Measurements from ENCODE around the gene SUPT4H1.

Gene SUPT4H1

DNA sequence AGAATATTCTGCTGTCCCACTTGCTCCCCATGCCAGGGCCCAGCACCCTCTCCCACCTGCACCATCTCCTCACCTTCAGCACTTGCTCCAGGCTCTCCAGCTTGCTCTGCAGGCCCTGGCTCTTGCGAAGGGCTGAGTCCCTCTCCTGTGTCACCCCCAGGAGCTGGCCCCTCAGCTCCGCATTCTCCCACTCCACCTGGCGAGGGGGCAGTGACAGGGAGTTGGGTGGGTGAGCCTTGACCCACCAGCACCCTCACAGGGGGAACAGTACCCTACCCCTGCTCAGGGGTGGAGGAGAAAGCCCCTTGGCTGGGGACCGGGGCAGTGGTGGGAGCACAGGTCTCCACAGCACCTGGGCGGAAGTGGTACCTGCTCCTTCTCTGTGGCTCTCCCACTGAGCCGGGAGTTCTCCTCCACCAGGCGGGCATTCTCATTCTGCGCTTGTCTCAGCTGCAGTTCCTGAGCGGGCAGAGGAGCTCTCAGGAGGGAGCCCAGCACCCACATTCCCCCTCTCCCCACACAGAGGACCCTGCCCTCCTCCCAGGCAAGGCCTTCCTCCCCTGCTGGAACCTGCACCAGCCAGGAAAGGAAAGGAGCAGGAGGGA, 29.3 kb downstream of the SUPT4H1 start:
- TF ChIP-seq, protein P1, sequence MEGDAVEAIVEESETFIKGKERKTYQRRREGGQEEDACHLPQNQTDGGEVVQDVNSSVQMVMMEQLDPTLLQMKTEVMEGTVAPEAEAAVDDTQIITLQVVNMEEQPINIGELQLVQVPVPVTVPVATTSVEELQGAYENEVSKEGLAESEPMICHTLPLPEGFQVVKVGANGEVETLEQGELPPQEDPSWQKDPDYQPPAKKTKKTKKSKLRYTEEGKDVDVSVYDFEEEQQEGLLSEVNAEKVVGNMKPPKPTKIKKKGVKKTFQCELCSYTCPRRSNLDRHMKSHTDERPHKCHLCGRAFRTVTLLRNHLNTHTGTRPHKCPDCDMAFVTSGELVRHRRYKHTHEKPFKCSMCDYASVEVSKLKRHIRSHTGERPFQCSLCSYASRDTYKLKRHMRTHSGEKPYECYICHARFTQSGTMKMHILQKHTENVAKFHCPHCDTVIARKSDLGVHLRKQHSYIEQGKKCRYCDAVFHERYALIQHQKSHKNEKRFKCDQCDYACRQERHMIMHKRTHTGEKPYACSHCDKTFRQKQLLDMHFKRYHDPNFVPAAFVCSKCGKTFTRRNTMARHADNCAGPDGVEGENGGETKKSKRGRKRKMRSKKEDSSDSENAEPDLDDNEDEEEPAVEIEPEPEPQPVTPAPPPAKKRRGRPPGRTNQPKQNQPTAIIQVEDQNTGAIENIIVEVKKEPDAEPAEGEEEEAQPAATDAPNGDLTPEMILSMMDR (conservative IDR thresholded peaks at IDR 0.05; ENCODE audit: control insufficient read depth, insufficient read depth, low read depth, low read length) = no peak
- H3K4me3 ChIP-seq (ENCODE audit: control insufficient read depth, low read depth, low read length) = no peak overlapping the region
- DNase-seq (ENCODE audit: low read depth) = no peak

DNA sequence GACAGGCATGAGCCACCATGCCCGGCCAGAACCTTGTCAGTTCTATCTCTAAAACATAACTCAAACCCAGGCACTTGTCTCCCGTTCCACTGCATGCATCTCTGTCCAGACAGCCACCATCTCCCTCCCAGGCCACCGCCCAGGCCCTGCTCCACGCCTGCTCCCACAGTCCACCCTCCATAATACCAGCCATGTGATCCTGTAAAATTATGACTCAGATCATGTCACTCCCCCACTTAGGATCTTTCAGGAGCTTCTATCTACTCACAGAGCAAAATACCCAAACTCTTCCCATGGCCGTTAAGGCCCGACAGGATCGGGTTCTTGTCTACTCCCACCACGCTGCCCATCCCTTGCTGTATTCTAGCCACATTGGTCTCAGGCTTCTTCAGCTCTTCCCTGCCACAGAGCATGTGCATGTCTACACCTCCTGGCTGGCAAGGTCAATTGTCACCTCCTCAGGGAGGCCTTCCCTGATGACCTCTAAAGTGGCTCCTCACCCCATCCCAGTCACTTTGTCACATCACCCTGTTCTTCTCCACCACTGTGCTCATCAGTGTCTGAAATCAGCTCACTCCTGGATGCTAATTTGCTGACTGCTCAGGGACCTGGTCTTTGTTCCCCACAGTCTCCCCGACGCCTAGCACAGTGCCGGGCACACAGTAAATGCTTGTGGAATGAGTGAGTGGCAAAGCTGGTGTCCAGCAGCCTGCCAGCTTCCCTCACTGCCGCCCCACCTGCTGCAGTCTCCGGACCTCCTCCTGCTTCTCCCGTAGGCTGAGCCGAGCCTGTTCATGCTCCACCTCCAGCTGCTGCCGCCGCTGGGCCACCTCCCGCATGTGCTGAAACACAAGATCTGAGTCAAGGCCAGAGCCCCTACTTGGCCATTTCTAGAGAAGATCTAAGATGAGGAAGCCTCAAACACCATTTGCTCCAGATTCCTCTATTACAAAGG, 30.2 kb downstream of the SUPT4H1 start:
- TF ChIP-seq, protein P1 (conservative IDR thresholded peaks at IDR 0.05; ENCODE audit: control insufficient read depth, insufficient read depth, low read depth, low read length) = no peak
- H3K4me3 ChIP-seq (ENCODE audit: control insufficient read depth, low read depth, low read length) = no peak overlapping the region
- DNase-seq (ENCODE audit: low read depth) = no peak

DNA sequence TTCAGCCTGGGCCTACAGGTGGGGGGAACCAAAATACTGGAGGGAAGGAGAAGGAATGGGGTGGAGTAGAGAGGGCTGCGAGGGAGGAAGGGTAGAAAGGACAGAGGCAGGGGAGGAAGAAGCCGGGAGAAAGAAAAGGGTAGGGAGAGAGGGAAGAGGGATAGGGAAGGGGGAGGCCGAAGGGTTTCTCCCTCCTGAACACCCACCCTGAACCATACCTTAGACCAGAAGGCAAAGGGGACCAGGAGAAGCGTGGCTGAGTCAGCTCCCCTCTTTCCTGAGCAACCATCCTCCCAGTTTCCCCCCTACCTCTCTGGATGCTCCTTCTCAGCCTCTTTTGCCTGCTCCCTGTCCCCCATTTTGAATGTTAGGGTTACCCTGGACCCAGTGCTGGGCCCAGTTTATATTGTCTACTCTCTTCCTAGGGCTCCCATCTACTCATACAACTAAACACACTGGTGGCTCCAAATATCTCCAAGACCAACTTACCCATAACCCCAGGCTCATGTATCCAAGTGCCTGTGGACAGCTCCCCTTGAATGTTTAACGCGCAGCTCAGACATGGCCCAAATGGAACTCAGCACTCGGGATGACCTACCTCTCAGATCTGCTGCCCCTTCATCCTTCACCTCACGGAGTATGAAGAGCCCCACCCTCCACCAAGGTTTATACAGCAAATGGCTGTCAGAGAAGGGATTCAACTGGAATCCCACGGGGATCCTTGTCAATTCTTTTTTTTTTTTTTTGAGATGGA, 31.3 kb downstream of the SUPT4H1 start:
- no peak overlapping the region for H3K4me3 ChIP-seq (ENCODE audit: control insufficient read depth, low read depth, low read length)
- TF ChIP-seq, protein P1 (conservative IDR thresholded peaks at IDR 0.05; ENCODE audit: control insufficient read depth, insufficient read depth, low read depth, low read length) = no peak
- no peak for DNase-seq (ENCODE audit: low read depth)

DNA sequence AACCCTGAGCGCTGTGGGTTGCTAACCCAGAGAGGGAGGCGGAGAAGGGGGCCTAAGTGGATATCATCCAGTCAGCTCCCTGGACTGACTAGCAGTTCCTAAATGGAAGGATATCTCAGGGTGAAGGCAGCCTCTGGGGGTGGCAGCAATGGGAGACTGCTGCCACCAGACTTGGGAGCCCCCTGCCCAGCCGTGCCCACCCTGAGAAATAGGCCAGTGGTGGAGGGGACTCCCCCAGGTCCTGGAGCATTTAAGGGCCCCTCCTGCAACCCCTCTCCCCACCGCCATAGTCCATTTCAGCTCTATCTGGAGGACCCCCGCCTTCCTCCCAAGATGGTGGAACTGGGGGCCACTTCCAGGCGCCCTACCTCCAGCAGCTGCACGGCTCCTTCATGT, 31.8 kb downstream of the SUPT4H1 start:
- DNase-seq (ENCODE audit: low read depth) = no peak
- no peak overlapping the region for H3K4me3 ChIP-seq (ENCODE audit: control insufficient read depth, low read depth, low read length)
- TF ChIP-seq, protein P1 (conservative IDR thresholded peaks at IDR 0.05; ENCODE audit: control insufficient read depth, insufficient read depth, low read depth, low read length) = no peak

DNA sequence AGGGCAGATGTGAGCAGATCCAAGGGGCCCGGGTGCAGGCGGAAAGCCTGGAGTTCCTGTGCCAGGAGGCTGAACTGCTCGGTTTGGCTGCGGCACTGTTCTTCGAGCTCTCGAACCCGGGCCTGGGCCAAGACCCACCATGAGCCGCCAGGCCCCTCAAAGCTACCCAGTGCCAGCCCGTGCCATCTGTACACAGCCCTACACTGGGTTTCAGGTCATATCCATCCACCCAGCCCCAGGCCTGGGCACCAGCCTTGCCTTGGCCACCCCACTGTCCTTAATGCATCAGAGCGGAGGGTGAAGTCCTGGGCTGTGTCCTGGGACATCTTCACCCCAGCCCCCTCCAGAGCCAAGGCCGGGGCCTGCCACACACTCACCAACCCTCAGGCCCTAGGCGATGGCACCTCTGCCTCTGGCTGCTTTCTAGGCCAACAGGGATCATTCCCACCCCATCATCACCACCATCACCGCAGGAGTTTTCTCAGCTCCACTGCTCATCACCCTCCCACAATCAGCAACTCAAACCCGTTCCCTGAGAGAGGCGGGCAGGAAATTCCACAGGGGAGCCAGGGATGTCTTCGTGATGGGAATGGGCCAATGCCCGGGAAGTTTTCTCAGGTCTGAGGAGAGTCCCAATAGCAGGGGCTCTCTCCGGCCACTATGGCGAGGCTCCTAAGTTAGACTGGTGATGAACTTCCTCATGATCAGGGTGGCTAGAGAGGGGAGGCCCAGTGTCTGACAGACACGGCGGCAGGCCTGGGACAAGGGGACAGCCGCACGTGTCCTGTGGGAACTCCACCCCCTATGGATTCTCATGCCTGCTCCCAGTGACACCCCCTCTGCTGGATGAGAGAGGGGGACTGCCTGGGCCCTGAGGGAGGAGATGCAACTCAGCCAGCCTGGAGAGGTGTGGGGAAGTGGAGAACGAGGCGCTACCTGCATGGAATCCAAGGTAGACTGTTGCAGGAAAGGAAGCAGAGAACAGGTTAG, 32.5 kb downstream of the SUPT4H1 start:
- H3K4me3 ChIP-seq (ENCODE audit: control insufficient read depth, low read depth, low read length) = no peak overlapping the region
- TF ChIP-seq, protein P1 (conservative IDR thresholded peaks at IDR 0.05; ENCODE audit: control insufficient read depth, insufficient read depth, low read depth, low read length) = no peak
- no peak for DNase-seq (ENCODE audit: low read depth)

All from fibroblast of mammary gland (primary cell).